Activated CD8-positive, alpha-beta T cell treated with anti-CD3 and anti-CD28 coated beads for 36 hours (primary cell): ENCODE measurements around the gene ZNF609. TPM values are rescaled to one million over a fixed set of nuclear protein-coding genes. Genes with fewer than 3 reads are reported as not detected.

ENCODE experiments used
- ATAC-seq: fragments of 200-7000 bp; cut with Tn5 transposase; one replicate; pipeline ENCODE4 v1.10.0; 2021; ENCODE audit warnings: mild to moderate bottlenecking, moderate library complexity
- CTCF ChIA-PET: fragments of 350-600 bp; sonication (Branson Sonifier 250); formaldehyde crosslinking; loops from one replicate; lab custom pipeline; 2021; ENCODE audit warnings: antibody characterized with exemption; lab: Charles Lee
- POLR2A ChIA-PET: fragments of 350-600 bp; sonication (Branson Sonifier 250); formaldehyde crosslinking; loops from one replicate; lab custom pipeline; 2021; ENCODE audit warnings: antibody characterized with exemption; lab: Charles Lee
- DNase-seq: peaks from one replicate; pipeline ENCODE4 v3.0.0-alpha.2; 2020
- H3K27ac Mint-ChIP-seq: one replicate; pipeline ENCODE4 v1.8.0; 2021; ENCODE audit warnings: mild to moderate bottlenecking, mixed read lengths
- H3K27me3 Mint-ChIP-seq: one replicate; pipeline ENCODE4 v1.8.0; 2021; ENCODE audit warnings: mixed read lengths
- H3K36me3 Mint-ChIP-seq: one replicate; pipeline ENCODE4 v1.8.0; 2021; ENCODE audit warnings: low read depth, mixed read lengths
- H3K4me1 Mint-ChIP-seq: one replicate; pipeline ENCODE4 v1.8.0; 2021; ENCODE audit warnings: low read depth, mixed read lengths
- H3K4me3 Mint-ChIP-seq: one replicate; pipeline ENCODE4 v1.8.0; 2021; ENCODE audit warnings: mild to moderate bottlenecking, moderate library complexity, mixed read lengths
- H3K9me3 Mint-ChIP-seq: one replicate; pipeline ENCODE4 v1.8.0; 2021; ENCODE audit warnings: mixed read lengths
- CTCF ChIP-seq: fragments of 200-600 bp; IDR thresholded peaks from one replicate; pipeline ENCODE4 v1.8.0; 2022; ENCODE audit warnings: antibody characterized with exemption, mild to moderate bottlenecking
- intact Hi-C: fragments of 100-400 bp; cut with micrococcal nuclease; formaldehyde crosslinking; loops from one replicate; pipeline ENCODE4 v1.10.0; 2022
- total RNA-seq, 2 experiments: library from RNA; stranded (reverse); gene quantifications; one replicate each; pipeline ENCODE4 v1.2.3, GENCODE V29; 2021

Gene ZNF609
- total RNA-seq = 10 to 100 TPM; 37.2 to 39.6 TPM

GRCh38 chr15:64460206-64460723 lies at the start of gene ZNF609:
TSS of gene ZNF609 (plus strand) at chr15:64460578. CDS start at chr15:64499420, 38,842 bp downstream.
- intact Hi-C loops = no loop called here
- TF ChIP-seq CTCF = no peak
- Mint-ChIP-seq H3K4me3 (peak within 1 kb of the TSS; percentile 84), H3K36me3 (peaks cover 22% of the 10 kb centered on the region), H3K4me1 (peaks cover 74% of the 10 kb centered on the region), H3K27ac (peak within 1 kb of the TSS; percentile 95), H3K27me3 (no peaks in the 10 kb centered on the region), H3K9me3 (no peaks in the 10 kb centered on the region)
- CTCF ChIA-PET = interaction anchor here (0.7 to 2.8 kb wide), 4 partner anchors 7 to 16 kb away, joined by 3 to 8 read pairs (median 6); no protein-coding TSS in a partner anchor
- DNase-seq (peak; percentile 93), ATAC-seq (peak; percentile 79)
- POLR2A ChIA-PET = interaction anchor here (0.7 to 3.1 kb wide), 16 partner anchors 8 to 298 kb away, joined by 3 to 16 read pairs (median 3); partner anchors contain the start of genes PPIB and TRIP4

GRCh38 chr15:64412216-64412615 lies 48.2 kb upstream of the ZNF609 start:
- ChIA-PET POLR2A (no interaction called here), CTCF (interaction anchor here (0.6 to 1.3 kb wide), 2 partner anchors 9 to 15 kb away, joined by 3 read pairs; no protein-coding TSS in a partner anchor)
- no peak overlapping the region for H3K4me3 Mint-ChIP-seq
- peaks cover 2% of the 10 kb centered on the region for H3K4me1 Mint-ChIP-seq
- DNase-seq (no peak), ATAC-seq (no peak)
- no peak for TF ChIP-seq CTCF
- no peak overlapping the region for H3K27ac Mint-ChIP-seq
- H3K36me3 Mint-ChIP-seq = peaks cover 27% of the 10 kb centered on the region
- H3K27me3 Mint-ChIP-seq = no peaks in the 10 kb centered on the region
- intact Hi-C loops = no loop called here
- H3K9me3 Mint-ChIP-seq = no peaks in the 10 kb centered on the region

- DNase-seq (no peak), ATAC-seq (no peak)
- H3K27me3 Mint-ChIP-seq = no peaks in the 10 kb centered on the region
- H3K36me3 Mint-ChIP-seq = peaks cover 16% of the 10 kb centered on the region
- peaks cover 14% of the 10 kb centered on the region for H3K4me1 Mint-ChIP-seq
- no peak overlapping the region for H3K4me3 Mint-ChIP-seq
- ChIA-PET POLR2A (no interaction called here), CTCF (no interaction called here)
- intact Hi-C loops = no loop called here
- H3K27ac Mint-ChIP-seq = no peak overlapping the region
- TF ChIP-seq CTCF = no peak
- no peaks in the 10 kb centered on the region for H3K9me3 Mint-ChIP-seq
Measured at GRCh38 chr15:64422697-64423096, 37.7 kb upstream of the ZNF609 start.

GRCh38 chr15:64423970-64424369 lies 36.4 kb upstream of the ZNF609 start:
- no peaks in the 10 kb centered on the region for H3K27me3 Mint-ChIP-seq
- intact Hi-C loops = no loop called here
- no peak overlapping the region for H3K27ac Mint-ChIP-seq
- DNase-seq (no peak), ATAC-seq (no peak)
- no peak overlapping the region for H3K4me3 Mint-ChIP-seq
- peaks cover 20% of the 10 kb centered on the region for H3K4me1 Mint-ChIP-seq
- H3K9me3 Mint-ChIP-seq = no peaks in the 10 kb centered on the region
- CTCF ChIA-PET = no interaction called here
- TF ChIP-seq CTCF = no peak
- peaks cover 15% of the 10 kb centered on the region for H3K36me3 Mint-ChIP-seq
- POLR2A ChIA-PET = no interaction called here

- H3K9me3 Mint-ChIP-seq = no peaks in the 10 kb centered on the region
- ChIA-PET POLR2A (interaction anchor here (0.8 kb wide), 1 partner anchor 196 kb away, joined by 3 read pairs; no protein-coding TSS in a partner anchor), CTCF (interaction anchor here (1.2 to 1.4 kb wide), 2 partner anchors 226 to 228 kb away, joined by 3 to 5 read pairs; no protein-coding TSS in a partner anchor)
- ATAC-seq (no peak), DNase-seq (no peak)
- no peak overlapping the region for H3K27ac Mint-ChIP-seq
- H3K4me3 Mint-ChIP-seq = no peak overlapping the region
- no peak for TF ChIP-seq CTCF
- H3K36me3 Mint-ChIP-seq = peaks cover 15% of the 10 kb centered on the region
- intact Hi-C loops = no loop called here
- H3K4me1 Mint-ChIP-seq = peaks cover 30% of the 10 kb centered on the region
- H3K27me3 Mint-ChIP-seq = no peaks in the 10 kb centered on the region
Measured at GRCh38 chr15:64425221-64425620, 35.2 kb upstream of the ZNF609 start.
